ENCODE data around the gene AVP. TPM values are rescaled to one million over a fixed set of nuclear protein-coding genes. Genes with fewer than 3 reads are reported as not detected.

Gene AVP
- total RNA-seq, 1 experiment from 2014 or later = not detected

- no peak for TF ChIP-seq CTCF (IDR thresholded peaks at IDR 0.05; ENCODE audit: insufficient read depth in 1 of 2, low read depth in 1 of 2, low read length in 1 of 2, severe bottlenecking in 1 of 2, unreplicated experiment in 1 of 2)
- ChIA-PET POLR2A (interaction anchor here (0.6 kb wide), 1 partner anchor 154 kb away, joined by 5 read pairs; no protein-coding TSS in a partner anchor), CTCF (interaction anchor here (0.5 to 0.6 kb wide), 2 partner anchors 169 to 584 kb away, joined by 3 read pairs; no protein-coding TSS in a partner anchor)
- H3K4me3 Mint-ChIP-seq (ENCODE audit: unreplicated experiment) = no peak overlapping the region
- Histone ChIP-seq H3K36me3 (ENCODE audit: control insufficient read depth, insufficient read depth, low read length) (peaks cover 1% of the 10 kb centered on the region; the same call in 1 of the 2 replicates), H3K4me3 (ENCODE audit: low read depth, low read length) (no peak overlapping the region), H3K4me1 (no peaks in the 10 kb centered on the region), H3K9me3 (no peaks in the 10 kb centered on the region), H3K27me3 (replicated peaks; ENCODE audit: control insufficient read depth, insufficient read depth, low read length) (no peaks in the 10 kb centered on the region)
- no TSS peak for BruUV-seq (replicated peaks)
- DNase-seq = no peak
- H3K27ac Mint-ChIP-seq (ENCODE audit: unreplicated experiment) = no peak overlapping the region
- no peaks in the 10 kb centered on the region for H3K4me1 Mint-ChIP-seq (ENCODE audit: low read depth, unreplicated experiment)
- no peaks in the 10 kb centered on the region for H3K9me3 Mint-ChIP-seq (ENCODE audit: unreplicated experiment)
- no peaks in the 10 kb centered on the region for H3K27me3 Mint-ChIP-seq (ENCODE audit: insufficient read depth, unreplicated experiment)
- intact Hi-C loops (cut with micrococcal nuclease; ENCODE audit: unreplicated experiment) = no loop called here
- no peaks in the 10 kb centered on the region for H3K36me3 Mint-ChIP-seq (ENCODE audit: insufficient read depth, unreplicated experiment)
Observed at GRCh38 chr20:3109350-3110302, 25.1 kb upstream of the AVP start.

- Mint-ChIP-seq H3K9me3 (ENCODE audit: unreplicated experiment) (no peaks in the 10 kb centered on the region), H3K36me3 (ENCODE audit: insufficient read depth, unreplicated experiment) (no peaks in the 10 kb centered on the region), H3K4me3 (ENCODE audit: unreplicated experiment) (no peak overlapping the region), H3K4me1 (ENCODE audit: low read depth, unreplicated experiment) (no peaks in the 10 kb centered on the region), H3K27me3 (ENCODE audit: insufficient read depth, unreplicated experiment) (no peaks in the 10 kb centered on the region), H3K27ac (ENCODE audit: unreplicated experiment) (no peak overlapping the region)
- no peak for TF ChIP-seq CTCF (IDR thresholded peaks at IDR 0.05; ENCODE audit: insufficient read depth in 1 of 2, low read depth in 1 of 2, low read length in 1 of 2, severe bottlenecking in 1 of 2, unreplicated experiment in 1 of 2)
- Histone ChIP-seq H3K4me3 (ENCODE audit: low read depth, low read length) (no peak overlapping the region), H3K27me3 (replicated peaks; ENCODE audit: control insufficient read depth, insufficient read depth, low read length) (no peaks in the 10 kb centered on the region), H3K4me1 (0 out of 2 replicates have a peak, but pooled peaks cover 4% of the 10 kb centered on the region), H3K9me3 (no peaks in the 10 kb centered on the region), H3K36me3 (ENCODE audit: control insufficient read depth, insufficient read depth, low read length) (no peaks in the 10 kb centered on the region; the same call in 1 of the 2 replicates)
- ChIA-PET POLR2A (no interaction called here), CTCF (no interaction called here)
- no peak for DNase-seq
- no TSS peak for BruUV-seq (replicated peaks)
- intact Hi-C loops (cut with micrococcal nuclease; ENCODE audit: unreplicated experiment) = no loop called here
Observed at GRCh38 chr20:3107464-3108025, 23.0 kb upstream of the AVP start.

- no peak for TF ChIP-seq CTCF (IDR thresholded peaks at IDR 0.05; ENCODE audit: insufficient read depth in 1 of 2, low read depth in 1 of 2, low read length in 1 of 2, severe bottlenecking in 1 of 2, unreplicated experiment in 1 of 2)
- H3K4me3 ChIP-seq (ENCODE audit: low read depth, low read length) = no peak overlapping the region
- no peaks in the 10 kb centered on the region for H3K36me3 Mint-ChIP-seq (ENCODE audit: insufficient read depth, unreplicated experiment)
- intact Hi-C loops (cut with micrococcal nuclease; ENCODE audit: unreplicated experiment) = no loop called here
- H3K27me3 Mint-ChIP-seq (ENCODE audit: insufficient read depth, unreplicated experiment) = no peaks in the 10 kb centered on the region
- H3K4me1 ChIP-seq = 0 out of 2 replicates have a peak, but pooled peaks cover 4% of the 10 kb centered on the region
- no peaks in the 10 kb centered on the region for H3K27me3 ChIP-seq (replicated peaks; ENCODE audit: control insufficient read depth, insufficient read depth, low read length)
- CTCF ChIA-PET = no interaction called here
- no peaks in the 10 kb centered on the region for H3K4me1 Mint-ChIP-seq (ENCODE audit: low read depth, unreplicated experiment)
- no peak overlapping the region for H3K4me3 Mint-ChIP-seq (ENCODE audit: unreplicated experiment)
- no peaks in the 10 kb centered on the region for H3K9me3 ChIP-seq
- no peak overlapping the region for H3K27ac Mint-ChIP-seq (ENCODE audit: unreplicated experiment)
- POLR2A ChIA-PET = no interaction called here
- no peaks in the 10 kb centered on the region for H3K9me3 Mint-ChIP-seq (ENCODE audit: unreplicated experiment)
- BruUV-seq (replicated peaks) = no TSS peak
- no peaks in the 10 kb centered on the region; the same call in 1 of the 2 replicates for H3K36me3 ChIP-seq (ENCODE audit: control insufficient read depth, insufficient read depth, low read length)
- DNase-seq = no peak
Observed at GRCh38 chr20:3106658-3107463, 22.3 kb upstream of the AVP start.
